ENCODE results near the gene GPR45. TPM values are rescaled to one million over a fixed set of nuclear protein-coding genes. Genes with fewer than 3 reads are reported as not detected.

The GPR45 gene
- total RNA-seq, 1 donor from 2014 or later = not detected

Other genes with a start within 250 kb of the GPR45 start
- 20.2 and 20.6 TPM in 2 replicates for gene MRPS9, start 203.7 kb upstream of the GPR45 start, total RNA-seq
- gene TGFBRAP1, start 88.0 kb downstream of the GPR45 start, total RNA-seq = 21.4 and 22.8 TPM in 2 replicates
- 18.5 and 20.1 TPM in 2 replicates for gene C2orf49, start 95.8 kb downstream of the GPR45 start, total RNA-seq
- gene FHL2, start 157.3 kb downstream of the GPR45 start, total RNA-seq = 4.8 and 5.7 TPM in 2 replicates